ENCODE measurements around the gene SYT7. TPM values are rescaled to one million over a fixed set of nuclear protein-coding genes. Genes with fewer than 3 reads are reported as not detected.

SYT7 gene
- total and polyA plus RNA-seq, 2 of the 8 experiments (the other 6 are each of a cell fraction or from before 2014, with no cell fraction given) = 9.6 to 10.5 TPM

- TF ChIP-seq, protein P1, sequence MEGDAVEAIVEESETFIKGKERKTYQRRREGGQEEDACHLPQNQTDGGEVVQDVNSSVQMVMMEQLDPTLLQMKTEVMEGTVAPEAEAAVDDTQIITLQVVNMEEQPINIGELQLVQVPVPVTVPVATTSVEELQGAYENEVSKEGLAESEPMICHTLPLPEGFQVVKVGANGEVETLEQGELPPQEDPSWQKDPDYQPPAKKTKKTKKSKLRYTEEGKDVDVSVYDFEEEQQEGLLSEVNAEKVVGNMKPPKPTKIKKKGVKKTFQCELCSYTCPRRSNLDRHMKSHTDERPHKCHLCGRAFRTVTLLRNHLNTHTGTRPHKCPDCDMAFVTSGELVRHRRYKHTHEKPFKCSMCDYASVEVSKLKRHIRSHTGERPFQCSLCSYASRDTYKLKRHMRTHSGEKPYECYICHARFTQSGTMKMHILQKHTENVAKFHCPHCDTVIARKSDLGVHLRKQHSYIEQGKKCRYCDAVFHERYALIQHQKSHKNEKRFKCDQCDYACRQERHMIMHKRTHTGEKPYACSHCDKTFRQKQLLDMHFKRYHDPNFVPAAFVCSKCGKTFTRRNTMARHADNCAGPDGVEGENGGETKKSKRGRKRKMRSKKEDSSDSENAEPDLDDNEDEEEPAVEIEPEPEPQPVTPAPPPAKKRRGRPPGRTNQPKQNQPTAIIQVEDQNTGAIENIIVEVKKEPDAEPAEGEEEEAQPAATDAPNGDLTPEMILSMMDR (IDR thresholded peaks at IDR 0.05; ENCODE audit: control extremely low read depth in 1 of 3, insufficient read depth in 1 of 3, low read depth in 1 of 3, low read length in 3 of 3) = peak; percentile 95 to 98 (median 96)
- TF ChIP-seq TEAD4 (IDR thresholded peaks at IDR 0.05; ENCODE audit: low read depth, low read length) = peak; percentile 80
- TF ChIP-seq SAP30 (IDR thresholded peaks at IDR 0.05; ENCODE audit: insufficient read depth, insufficient replicate concordance, low read length) = peak; percentile 100
- TF ChIP-seq TBP (IDR thresholded peaks at IDR 0.05; ENCODE audit: low read depth, low read length) = peak; percentile 44; the same call in 1 of the 2 replicates
- no peak for TF ChIP-seq PHF8 (conservative IDR thresholded peaks at IDR 0.05; ENCODE audit: low read depth, low read length)
- TF ChIP-seq MAX (IDR thresholded peaks at IDR 0.05) = peak; percentile 100
- TF ChIP-seq KDM1A (IDR thresholded peaks at IDR 0.05; ENCODE audit: borderline replicate concordance, low read length) = no peak
- TF ChIP-seq SP1 (IDR thresholded peaks at IDR 0.05; ENCODE audit: low read depth, low read length) = peak; percentile 81; the same call in 1 of the 2 replicates
- TF ChIP-seq RNF2 (IDR thresholded peaks at IDR 0.05; ENCODE audit: borderline replicate concordance, low read depth, low read length, missing control alignments, poor library complexity, severe bottlenecking) = no peak
- TF ChIP-seq GTF2F1 (IDR thresholded peaks at IDR 0.05; ENCODE audit: borderline replicate concordance, low read depth, low read length) = no peak
- peak; percentile 92 for TF ChIP-seq TAF7 (optimal IDR thresholded peaks at IDR 0.05; ENCODE audit: borderline replicate concordance, low read depth, low read length)
- peak; percentile 40 to 63; a peak in 3 of 4 replicates for TF ChIP-seq RAD21 (IDR thresholded peaks at IDR 0.05 in 1 of 2, conservative IDR thresholded peaks at IDR 0.05 in 1 of 2; ENCODE audit: low read depth in 2 of 2, low read length in 2 of 2)
- no peak for TF ChIP-seq MAFK (IDR thresholded peaks at IDR 0.05; ENCODE audit: low read depth, low read length)
- TF ChIP-seq SIN3A (conservative IDR thresholded peaks at IDR 0.05 in 1 of 2, IDR thresholded peaks at IDR 0.05 in 1 of 2; ENCODE audit: low read depth in 1 of 2, low read length in 2 of 2) = peak; percentile 100
- peak; percentile 60 for TF ChIP-seq ASH2L (IDR thresholded peaks at IDR 0.05; ENCODE audit: low read length)
- TF ChIP-seq TAF1 (IDR thresholded peaks at IDR 0.05; ENCODE audit: low read depth, low read length) = 0 out of 2 replicates have a peak, but pooled peaks have one; percentile 2
Observed at GRCh38 chr11:61567286-61568061, 13.4 kb downstream of the SYT7 start (continued).

Measured in H1 (cell line).